ENCODE measurements around the gene PANK4.

GRCh38 chr1:2569060-2569459 lies 42.7 kb upstream of the PANK4 start:
- TF ChIP-seq CTCF (IDR thresholded peaks at IDR 0.05; ENCODE audit: low read length) (no peak), EZH2 (optimal IDR thresholded peaks at IDR 0.05; ENCODE audit: low read depth, low read length) (no peak), EZH2phosphoT487 (IDR thresholded peaks at IDR 0.05; ENCODE audit: low read length) (no peak)

Data from MM.1S (cell line).